Activated T-helper 2 cell treated with anti-CD3 and anti-CD28 coated beads, Interferon-gamma antibody, Interleukin-2, Interleukin-4, amounts not matched to agents 10 μg/mL and 5 μg/mL and 100 μg/mL, durations not matched to agents 14 hours and 24 hours and 36 hours (primary cell): ENCODE measurements around the gene RASSF5. TPM values are rescaled to one million over a fixed set of nuclear protein-coding genes. Genes with fewer than 3 reads are reported as not detected.

Source experiments
- DNase-seq: peaks from one replicate; pipeline ENCODE4 v3.0.0; 2021; ENCODE audit warnings: low spot score
- H3K27ac Mint-ChIP-seq: one replicate; pipeline ENCODE4 v1.8.0; 2021; ENCODE audit warnings: mixed read lengths
- H3K27me3 Mint-ChIP-seq: one replicate; pipeline ENCODE4 v1.8.0; 2021; ENCODE audit warnings: low read depth, mixed read lengths
- H3K36me3 Mint-ChIP-seq: one replicate; pipeline ENCODE4 v1.8.0; 2021; ENCODE audit warnings: low read depth, mixed read lengths
- H3K4me1 Mint-ChIP-seq: one replicate; pipeline ENCODE4 v1.8.0; 2021; ENCODE audit warnings: low read depth, mixed read lengths
- H3K4me3 Mint-ChIP-seq: one replicate; pipeline ENCODE4 v1.8.0; 2021; ENCODE audit warnings: low read depth, mild to moderate bottlenecking, moderate library complexity, mixed read lengths
- H3K9me3 Mint-ChIP-seq: one replicate; pipeline ENCODE4 v1.8.0; 2021; ENCODE audit warnings: mixed read lengths
- intact Hi-C: fragments of 100-400 bp; cut with micrococcal nuclease; formaldehyde crosslinking; loops from one replicate; pipeline ENCODE4 v1.15.1; 2023
- total RNA-seq: library from RNA; stranded (reverse); gene quantifications from 2 replicates; pipeline ENCODE4 v1.2.3, GENCODE V29; 2022

RASSF5 gene, protein sequence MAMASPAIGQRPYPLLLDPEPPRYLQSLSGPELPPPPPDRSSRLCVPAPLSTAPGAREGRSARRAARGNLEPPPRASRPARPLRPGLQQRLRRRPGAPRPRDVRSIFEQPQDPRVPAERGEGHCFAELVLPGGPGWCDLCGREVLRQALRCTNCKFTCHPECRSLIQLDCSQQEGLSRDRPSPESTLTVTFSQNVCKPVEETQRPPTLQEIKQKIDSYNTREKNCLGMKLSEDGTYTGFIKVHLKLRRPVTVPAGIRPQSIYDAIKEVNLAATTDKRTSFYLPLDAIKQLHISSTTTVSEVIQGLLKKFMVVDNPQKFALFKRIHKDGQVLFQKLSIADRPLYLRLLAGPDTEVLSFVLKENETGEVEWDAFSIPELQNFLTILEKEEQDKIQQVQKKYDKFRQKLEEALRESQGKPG
- 180 and 182 TPM in 2 replicates for total RNA-seq

DNA sequence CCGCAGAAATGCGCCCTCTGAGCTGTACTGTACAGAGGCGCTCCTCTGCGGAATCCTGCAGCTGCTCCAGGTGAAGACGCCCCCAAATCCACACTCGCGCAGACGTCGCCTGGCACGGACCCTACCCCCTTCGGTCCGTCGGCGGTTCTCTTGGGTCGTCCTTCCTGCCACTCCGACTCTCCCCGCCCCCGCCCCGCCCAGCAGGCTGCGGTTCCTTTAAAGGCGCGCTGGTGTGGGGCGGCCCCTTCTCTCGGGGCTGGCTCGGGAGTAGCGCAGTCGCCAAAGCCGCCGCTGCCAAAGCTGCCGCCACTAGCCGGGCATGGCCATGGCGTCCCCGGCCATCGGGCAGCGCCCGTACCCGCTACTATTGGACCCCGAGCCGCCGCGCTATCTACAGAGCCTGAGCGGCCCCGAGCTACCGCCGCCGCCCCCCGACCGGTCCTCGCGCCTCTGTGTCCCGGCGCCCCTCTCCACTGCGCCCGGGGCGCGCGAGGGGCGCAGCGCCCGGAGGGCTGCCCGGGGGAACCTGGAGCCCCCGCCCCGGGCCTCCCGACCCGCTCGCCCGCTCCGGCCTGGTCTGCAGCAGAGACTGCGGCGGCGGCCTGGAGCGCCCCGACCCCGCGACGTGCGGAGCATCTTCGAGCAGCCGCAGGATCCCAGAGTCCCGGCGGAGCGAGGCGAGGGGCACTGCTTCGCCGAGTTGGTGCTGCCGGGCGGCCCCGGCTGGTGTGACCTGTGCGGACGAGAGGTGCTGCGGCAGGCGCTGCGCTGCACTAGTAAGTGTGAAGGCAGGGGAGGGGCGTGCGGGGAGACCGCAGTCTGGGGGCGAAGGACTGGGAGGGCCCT lies at the start of gene RASSF5:
Gene RASSF5, plus strand, starts transcription at position 248 of the 846 bp plus-strand sequence. Its CDS starts 72 bp downstream, at position 320.
- Mint-ChIP-seq H3K27me3 (peaks cover 18% of the 10 kb centered on the region), H3K4me1 (peaks cover 30% of the 10 kb centered on the region), H3K27ac (no peak within 1 kb of the TSS), H3K36me3 (peaks cover 6% of the 10 kb centered on the region), H3K4me3 (peak within 1 kb of the TSS; percentile 75), H3K9me3 (no peaks in the 10 kb centered on the region)
- DNase-seq = peak; percentile 74
- intact Hi-C loops = loop anchor here (1.0 to 5.0 kb wide), 4 partner anchors 40 to 155 kb away; no protein-coding TSS in a partner anchor

DNA sequence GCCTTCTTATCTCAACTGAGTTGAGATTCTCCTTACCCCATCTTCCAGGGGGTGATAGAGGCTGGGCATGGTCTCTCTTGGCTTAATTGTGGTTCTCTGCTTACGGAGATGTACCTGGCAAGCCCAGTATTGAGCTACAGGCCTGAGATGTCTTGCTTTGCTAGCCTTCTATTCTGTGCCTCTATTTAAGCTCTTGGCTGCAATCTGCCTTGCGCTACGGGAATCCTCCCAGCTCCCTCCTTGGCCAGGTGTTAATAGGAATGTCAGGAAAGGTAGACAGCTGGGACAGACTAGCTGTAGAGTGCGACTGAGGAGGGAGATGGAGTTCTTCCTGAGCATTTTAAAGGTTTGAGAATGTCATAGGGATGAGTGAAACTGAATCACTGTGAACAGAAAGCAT lies 47.6 kb upstream of the RASSF5 start:
- Mint-ChIP-seq H3K27me3 (no peaks in the 10 kb centered on the region), H3K27ac (no peak overlapping the region), H3K4me3 (no peak overlapping the region), H3K9me3 (no peaks in the 10 kb centered on the region), H3K4me1 (peaks cover 37% of the 10 kb centered on the region), H3K36me3 (peaks cover 59% of the 10 kb centered on the region)
- DNase-seq = no peak
- intact Hi-C loops = no loop called here

DNA sequence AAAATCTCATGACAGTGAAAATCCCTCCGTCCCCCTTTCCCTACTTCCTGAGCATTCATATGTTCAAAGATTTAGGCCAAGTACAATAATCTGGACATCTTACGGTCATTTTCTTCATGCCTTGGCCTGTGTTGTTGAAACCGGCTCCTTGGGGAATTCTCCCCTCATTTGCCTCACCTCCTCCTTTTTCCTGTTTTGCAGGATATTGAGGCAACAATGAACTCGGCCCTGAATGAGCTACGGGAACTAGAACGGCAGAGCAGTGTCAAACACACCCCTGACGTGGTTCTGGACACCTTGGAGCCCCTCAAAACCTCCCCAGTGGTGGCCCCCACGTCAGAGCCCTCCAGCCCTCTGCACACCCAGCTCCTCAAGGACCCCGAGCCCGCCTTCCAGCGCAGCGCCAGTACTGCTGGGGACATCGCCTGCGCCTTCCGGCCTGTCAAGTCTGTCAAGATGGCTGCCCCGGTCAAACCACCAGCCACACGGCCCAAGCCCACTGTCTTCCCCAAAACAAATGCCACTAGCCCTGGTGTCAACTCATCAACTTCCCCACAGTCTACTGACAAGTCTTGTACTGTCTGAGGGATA lies 46.4 kb upstream of the RASSF5 start:
- Mint-ChIP-seq H3K4me1 (peaks cover 40% of the 10 kb centered on the region), H3K9me3 (no peaks in the 10 kb centered on the region), H3K27ac (no peak overlapping the region), H3K36me3 (peaks cover 50% of the 10 kb centered on the region), H3K4me3 (no peak overlapping the region), H3K27me3 (no peaks in the 10 kb centered on the region)
- intact Hi-C loops = no loop called here
- DNase-seq = no peak

DNA sequence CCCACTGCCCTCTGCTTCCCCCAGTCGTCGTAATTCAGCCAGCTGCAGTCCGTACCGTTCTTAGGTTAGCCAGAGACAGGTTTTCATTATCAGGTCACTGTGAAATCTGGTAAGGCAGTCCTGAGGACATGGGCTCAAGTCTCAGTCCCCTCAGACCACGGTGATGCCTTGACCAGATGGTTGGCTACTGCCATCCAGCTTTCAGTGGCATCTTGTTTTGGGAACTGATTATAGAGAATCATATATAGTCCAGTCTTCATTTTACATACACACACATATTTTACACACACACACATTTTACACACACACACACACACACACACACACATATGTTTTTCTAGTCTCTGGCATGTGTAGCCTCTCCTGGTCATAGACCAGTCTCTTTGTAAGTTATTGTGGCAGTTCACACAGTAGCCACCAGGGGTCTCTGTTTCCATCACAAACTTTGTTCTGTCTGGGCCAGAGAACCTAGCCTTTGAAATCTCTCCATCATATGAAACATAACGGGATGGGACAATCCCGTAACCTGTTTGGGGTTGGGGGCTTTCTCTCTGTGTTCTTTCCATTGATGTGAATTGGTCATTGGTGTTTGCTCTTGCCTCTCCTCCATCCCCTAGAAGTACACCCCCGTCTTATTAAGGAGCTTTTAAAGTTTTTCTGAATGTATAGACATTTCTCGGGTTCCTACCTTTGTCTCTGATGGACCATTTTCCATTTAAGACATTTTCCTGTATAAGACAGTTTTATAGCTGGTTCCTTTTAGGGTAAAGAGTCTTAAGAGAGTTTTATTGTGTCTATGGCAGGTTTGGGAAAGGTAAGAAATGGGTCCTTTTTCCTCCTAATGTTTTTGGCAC lies 45.5 kb upstream of the RASSF5 start:
- intact Hi-C loops = no loop called here
- peaks cover 45% of the 10 kb centered on the region for H3K36me3 Mint-ChIP-seq
- H3K27me3 Mint-ChIP-seq = no peaks in the 10 kb centered on the region
- peaks cover 40% of the 10 kb centered on the region for H3K4me1 Mint-ChIP-seq
- no peaks in the 10 kb centered on the region for H3K9me3 Mint-ChIP-seq
- H3K27ac Mint-ChIP-seq = no peak overlapping the region
- H3K4me3 Mint-ChIP-seq = no peak overlapping the region
- peak; percentile 60 for DNase-seq

DNA sequence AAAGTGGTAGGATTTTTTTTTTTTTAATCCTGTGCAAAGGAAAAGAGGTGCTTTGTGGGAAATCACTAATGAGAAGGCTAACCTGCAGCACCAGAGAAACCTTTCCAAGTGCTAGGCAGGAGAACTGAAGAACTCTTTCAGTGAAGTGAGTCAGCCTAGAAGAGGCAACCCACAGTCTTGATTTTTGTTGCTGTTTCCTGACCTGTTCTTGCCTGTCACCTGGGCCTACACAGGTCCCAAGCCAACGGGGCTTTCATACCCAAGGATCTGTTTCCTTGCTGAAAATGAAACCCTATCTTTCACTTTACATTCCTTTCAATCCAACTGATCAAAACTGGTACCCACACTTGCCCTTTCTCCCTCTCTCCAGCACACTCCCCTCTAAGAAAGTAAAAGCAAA lies 44.2 kb upstream of the RASSF5 start:
- Mint-ChIP-seq H3K4me1 (peaks cover 49% of the 10 kb centered on the region), H3K27ac (peak overlapping the region; percentile 40), H3K36me3 (peaks cover 41% of the 10 kb centered on the region), H3K27me3 (no peaks in the 10 kb centered on the region), H3K9me3 (no peaks in the 10 kb centered on the region), H3K4me3 (no peak overlapping the region)
- DNase-seq = no peak
- intact Hi-C loops = no loop called here

DNA sequence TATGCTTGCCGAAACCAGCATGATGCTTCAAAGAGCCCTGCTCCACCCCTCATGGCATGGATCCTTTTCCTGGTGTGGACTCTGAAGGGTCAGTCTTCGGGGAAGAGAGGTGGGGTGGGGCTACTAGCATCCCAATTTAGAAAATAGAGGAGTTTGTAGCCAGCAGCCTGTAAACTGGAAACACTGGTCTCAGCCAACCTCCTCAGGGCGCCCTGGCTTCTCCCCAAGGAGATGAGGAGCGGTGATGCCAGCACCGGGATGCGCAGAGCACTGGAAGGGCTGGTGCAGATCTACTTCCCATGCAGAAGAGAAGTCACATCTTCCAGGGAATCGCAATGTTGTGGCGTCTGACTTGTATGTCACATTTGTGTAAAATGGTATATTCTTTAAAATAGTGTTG lies 43.4 kb upstream of the RASSF5 start:
- Mint-ChIP-seq H3K27ac (no peak overlapping the region), H3K9me3 (no peaks in the 10 kb centered on the region), H3K4me3 (no peak overlapping the region), H3K36me3 (peaks cover 38% of the 10 kb centered on the region), H3K4me1 (peaks cover 56% of the 10 kb centered on the region), H3K27me3 (no peaks in the 10 kb centered on the region)
- no peak for DNase-seq
- intact Hi-C loops = no loop called here

DNA sequence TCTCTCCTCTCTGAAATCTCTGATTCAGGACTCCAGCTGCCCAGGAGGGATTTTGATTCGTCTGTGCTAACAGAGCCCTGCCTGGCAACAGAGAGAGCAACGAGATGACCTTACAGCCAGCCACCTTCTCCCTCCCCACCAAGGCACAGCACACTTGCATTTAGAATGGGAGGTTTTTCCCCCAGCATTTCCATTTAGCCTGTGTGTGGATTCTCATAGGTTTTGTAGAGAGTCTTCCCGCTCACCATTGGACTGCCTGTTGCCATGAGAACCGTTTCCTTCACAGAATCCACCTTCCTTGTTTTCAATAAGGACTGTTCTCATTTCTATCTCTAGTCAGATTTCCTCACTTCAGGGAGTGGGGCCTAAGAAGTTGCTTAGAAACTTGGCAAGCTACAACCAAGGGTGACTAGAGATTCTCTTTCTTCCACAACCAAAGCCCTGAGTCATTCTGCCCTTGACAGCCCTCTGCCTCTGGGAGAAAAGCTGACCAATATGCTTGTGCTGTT lies 42.8 kb upstream of the RASSF5 start:
- intact Hi-C loops = no loop called here
- no peak overlapping the region for H3K4me3 Mint-ChIP-seq
- H3K27ac Mint-ChIP-seq = peak overlapping the region; percentile 29
- DNase-seq = no peak
- no peaks in the 10 kb centered on the region for H3K27me3 Mint-ChIP-seq
- H3K4me1 Mint-ChIP-seq = peaks cover 62% of the 10 kb centered on the region
- H3K9me3 Mint-ChIP-seq = no peaks in the 10 kb centered on the region
- H3K36me3 Mint-ChIP-seq = peaks cover 32% of the 10 kb centered on the region

DNA sequence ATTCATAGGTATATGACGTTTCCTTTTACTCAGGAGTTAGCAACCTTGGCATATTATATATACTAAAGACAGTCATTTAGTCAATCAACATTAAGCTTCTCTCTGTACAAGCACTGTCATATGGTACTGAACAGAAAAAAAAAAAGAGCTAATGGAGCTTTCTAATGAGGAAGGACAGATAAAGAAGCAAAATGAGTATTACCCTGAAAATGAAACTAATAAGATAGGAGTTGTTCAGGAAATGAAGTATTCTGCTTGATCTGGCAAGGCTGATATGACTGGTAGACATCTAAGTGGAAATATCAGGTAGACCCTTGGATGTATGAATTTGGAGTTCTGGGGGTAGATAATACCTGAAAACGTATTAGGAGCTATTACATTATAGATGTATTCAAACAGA lies 41.4 kb upstream of the RASSF5 start:
- DNase-seq = no peak
- peaks cover 70% of the 10 kb centered on the region for H3K4me1 Mint-ChIP-seq
- H3K27ac Mint-ChIP-seq = peak overlapping the region; percentile 62
- H3K27me3 Mint-ChIP-seq = no peaks in the 10 kb centered on the region
- H3K36me3 Mint-ChIP-seq = peaks cover 28% of the 10 kb centered on the region
- H3K4me3 Mint-ChIP-seq = peak overlapping the region; percentile 51
- H3K9me3 Mint-ChIP-seq = no peaks in the 10 kb centered on the region
- intact Hi-C loops = loop anchor here (5.0 kb wide), 1 partner anchor 41 kb away; the partner anchor contains the start of gene RASSF5

DNA sequence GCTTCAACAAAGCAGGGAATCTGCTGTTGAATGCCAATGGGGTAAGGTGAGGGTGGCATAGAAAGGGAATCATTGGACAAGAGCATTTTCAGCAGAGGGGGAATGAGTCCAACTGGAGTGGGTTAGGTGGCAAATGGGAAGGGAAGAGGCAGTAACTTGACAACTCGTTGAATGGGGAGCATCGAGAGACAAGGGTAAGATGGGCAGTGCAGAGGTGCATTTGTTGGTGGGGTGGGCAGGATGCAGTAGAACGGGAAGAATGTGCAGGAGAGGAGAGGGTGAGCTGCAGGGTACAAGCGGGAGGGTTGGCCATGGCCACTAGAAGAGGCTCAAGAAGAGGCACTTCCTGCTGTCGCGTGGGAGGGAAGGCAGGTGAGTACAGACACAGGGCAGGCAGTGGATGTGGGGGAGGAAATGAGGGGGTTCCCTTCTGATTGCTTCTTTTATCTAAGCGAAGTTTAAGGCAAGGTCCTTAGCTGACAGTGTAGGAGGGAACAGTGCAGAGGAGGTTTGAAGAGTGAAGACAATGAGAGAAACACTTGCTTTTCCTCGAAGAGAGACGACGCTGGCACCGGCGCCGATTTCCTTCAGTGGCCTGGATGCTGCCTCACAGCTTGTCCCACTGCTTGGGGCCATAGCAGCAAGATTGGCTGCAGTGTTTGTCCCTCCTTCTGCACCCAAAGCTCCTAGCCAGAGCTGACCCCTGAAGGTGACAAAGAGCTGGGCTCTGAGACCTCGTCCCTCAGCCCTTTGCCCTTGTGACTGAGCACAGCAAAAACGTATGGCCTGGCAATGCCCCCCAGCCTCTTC lies 40.3 kb upstream of the RASSF5 start:
- Mint-ChIP-seq H3K36me3 (peaks cover 25% of the 10 kb centered on the region), H3K9me3 (no peaks in the 10 kb centered on the region), H3K4me1 (peaks cover 75% of the 10 kb centered on the region), H3K27ac (peak overlapping the region; percentile 62), H3K4me3 (peak overlapping the region; percentile 9), H3K27me3 (no peaks in the 10 kb centered on the region)
- intact Hi-C loops = loop anchor here (5.0 kb wide), 1 partner anchor 40 kb away; the partner anchor contains the start of gene RASSF5
- DNase-seq = no peak

DNA sequence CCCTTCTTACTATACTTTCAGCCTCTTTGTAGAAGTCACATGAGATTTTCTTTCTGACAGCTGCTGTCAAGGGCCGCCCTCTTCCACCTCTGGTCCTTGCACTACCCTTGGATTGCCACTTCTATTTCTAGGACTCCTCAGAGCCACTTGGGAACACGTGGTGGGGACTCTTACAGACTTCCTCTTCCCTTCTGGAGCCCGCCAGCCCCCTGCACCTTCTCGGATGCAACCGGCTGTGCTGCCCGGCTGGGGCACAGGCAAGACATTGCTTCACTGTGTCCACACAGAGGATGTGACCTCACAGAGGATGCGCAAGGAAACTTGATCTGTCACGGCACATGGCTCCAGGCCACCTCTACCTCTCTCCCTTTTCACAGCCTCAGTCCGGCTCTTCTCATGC lies 39.4 kb upstream of the RASSF5 start:
- intact Hi-C loops = loop anchor here (5.0 kb wide), 1 partner anchor 39 kb away; the partner anchor contains the start of gene RASSF5
- Mint-ChIP-seq H3K36me3 (peaks cover 25% of the 10 kb centered on the region), H3K4me1 (peaks cover 79% of the 10 kb centered on the region), H3K27me3 (no peaks in the 10 kb centered on the region), H3K27ac (peak overlapping the region; percentile 76), H3K4me3 (no peak overlapping the region), H3K9me3 (no peaks in the 10 kb centered on the region)
- DNase-seq = no peak

DNA sequence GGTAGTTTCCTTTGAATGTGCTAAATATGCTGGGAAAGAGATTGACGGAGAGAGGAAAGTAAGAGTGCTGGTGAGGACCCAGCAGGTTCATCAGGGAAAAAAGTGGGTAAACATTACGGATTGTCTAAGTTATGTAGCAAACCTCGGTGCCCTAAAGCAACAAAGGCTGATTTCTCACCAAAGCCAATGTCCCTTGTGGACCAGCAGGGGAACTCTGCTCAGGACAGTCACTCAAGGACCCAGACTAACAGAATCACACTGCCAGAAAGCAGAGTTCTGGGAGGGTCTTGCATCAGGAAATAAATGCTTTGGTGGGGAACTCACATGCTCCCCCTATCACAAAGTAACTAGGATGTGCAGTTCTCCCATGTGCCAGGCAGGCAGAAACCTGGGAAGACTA lies 38.8 kb upstream of the RASSF5 start:
- Mint-ChIP-seq H3K27me3 (no peaks in the 10 kb centered on the region), H3K36me3 (peaks cover 26% of the 10 kb centered on the region), H3K27ac (peak overlapping the region; percentile 76), H3K9me3 (no peaks in the 10 kb centered on the region), H3K4me1 (peaks cover 79% of the 10 kb centered on the region), H3K4me3 (peak overlapping the region; percentile 11)
- DNase-seq = no peak
- intact Hi-C loops = loop anchor here (5.0 kb wide), 1 partner anchor 39 kb away; the partner anchor contains the start of gene RASSF5
